Measurements from ENCODE around the gene IL4R. TPM values are rescaled to one million over a fixed set of nuclear protein-coding genes. Genes with fewer than 3 reads are reported as not detected.

IL4R gene
- polyA plus RNA-seq, 1 donor from 2014 or later, result 69.6 TPM

- no peaks in the 10 kb centered on the region for H3K27me3 Mint-ChIP-seq
- peaks cover 4 to 9% (median 4%) of the 10 kb centered on the region in 3 donors for H3K4me1 Mint-ChIP-seq
- H3K36me3 Mint-ChIP-seq, result peaks cover 19% of the 10 kb centered on the region
- H3K4me3 Mint-ChIP-seq, result no peak overlapping the region
- H3K27ac Mint-ChIP-seq, result no peak overlapping the region
- no peaks in the 10 kb centered on the region for H3K9me3 Mint-ChIP-seq
Measured at GRCh38 chr16:27339180-27339579, 25.4 kb downstream of the IL4R start.

GRCh38 chr16:27340654-27341053 lies 26.9 kb downstream of the IL4R start:
- Mint-ChIP-seq H3K4me1 (peaks cover 4 to 8% (median 4%) of the 10 kb centered on the region in 3 donors), H3K27ac (peak overlapping the region in 1 of 3 donors; percentile 26), H3K36me3 (peaks cover 16% of the 10 kb centered on the region), H3K27me3 (no peaks in the 10 kb centered on the region), H3K4me3 (no peak overlapping the region), H3K9me3 (no peaks in the 10 kb centered on the region)

DNA sequence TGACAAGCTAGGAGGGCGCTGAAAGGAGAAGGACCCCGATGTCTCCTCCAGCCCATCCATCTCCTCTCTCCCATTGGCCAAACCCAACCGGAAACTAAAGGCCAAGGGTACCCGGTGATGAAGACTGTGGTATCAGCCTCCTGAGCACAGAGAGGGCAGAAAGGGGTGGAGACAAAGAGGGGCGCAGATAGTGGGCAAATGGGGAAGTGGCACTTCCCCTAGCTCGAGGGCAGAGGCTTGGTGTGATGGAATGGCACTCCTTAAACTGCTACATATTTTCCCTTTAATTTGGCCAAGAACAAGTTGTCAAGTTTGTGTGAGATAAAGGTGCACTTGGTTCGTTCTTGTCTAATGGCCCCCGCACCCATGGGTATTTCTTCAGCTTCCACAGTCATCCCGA lies 27.8 kb downstream of the IL4R start:
- Mint-ChIP-seq H3K36me3 (peaks cover 14% of the 10 kb centered on the region), H3K4me3 (no peak overlapping the region), H3K27ac (no peak overlapping the region), H3K4me1 (peaks cover 7 to 10% (median 9%) of the 10 kb centered on the region in 3 donors), H3K27me3 (no peaks in the 10 kb centered on the region), H3K9me3 (no peaks in the 10 kb centered on the region)

DNA sequence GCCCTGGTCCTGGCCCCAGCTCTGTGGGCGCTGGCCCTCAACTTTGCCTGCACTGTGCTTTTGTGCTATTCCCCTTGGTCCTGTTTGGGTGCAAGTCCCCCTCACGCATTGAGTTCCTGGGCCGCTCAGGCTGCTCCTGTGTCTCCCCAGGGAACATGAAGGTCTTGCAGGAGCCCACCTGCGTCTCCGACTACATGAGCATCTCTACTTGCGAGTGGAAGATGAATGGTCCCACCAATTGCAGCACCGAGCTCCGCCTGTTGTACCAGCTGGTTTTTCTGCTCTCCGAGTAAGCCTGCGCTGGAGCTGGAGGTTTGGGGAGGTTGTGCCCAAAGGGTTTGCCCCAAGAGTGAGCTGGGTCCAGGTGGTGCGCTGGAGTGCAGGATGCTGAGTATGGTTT lies 28.2 kb downstream of the IL4R start:
- Mint-ChIP-seq H3K4me1 (peaks cover 11 to 14% (median 13%) of the 10 kb centered on the region in 3 donors), H3K36me3 (peaks cover 14% of the 10 kb centered on the region), H3K27ac (no peak overlapping the region), H3K4me3 (no peak overlapping the region), H3K27me3 (no peaks in the 10 kb centered on the region), H3K9me3 (no peaks in the 10 kb centered on the region)

- no peak overlapping the region for H3K4me3 Mint-ChIP-seq
- H3K9me3 Mint-ChIP-seq, result peaks cover 0 to 3% (median 0%) of the 10 kb centered on the region in 3 donors
- no peak overlapping the region for H3K27ac Mint-ChIP-seq
- H3K36me3 Mint-ChIP-seq, result peaks cover 20% of the 10 kb centered on the region
- no peaks in the 10 kb centered on the region for H3K27me3 Mint-ChIP-seq
- H3K4me1 Mint-ChIP-seq, result peaks cover 12 to 14% (median 14%) of the 10 kb centered on the region in 3 donors
Measured at GRCh38 chr16:27344721-27345120, 30.9 kb downstream of the IL4R start.

DNA sequence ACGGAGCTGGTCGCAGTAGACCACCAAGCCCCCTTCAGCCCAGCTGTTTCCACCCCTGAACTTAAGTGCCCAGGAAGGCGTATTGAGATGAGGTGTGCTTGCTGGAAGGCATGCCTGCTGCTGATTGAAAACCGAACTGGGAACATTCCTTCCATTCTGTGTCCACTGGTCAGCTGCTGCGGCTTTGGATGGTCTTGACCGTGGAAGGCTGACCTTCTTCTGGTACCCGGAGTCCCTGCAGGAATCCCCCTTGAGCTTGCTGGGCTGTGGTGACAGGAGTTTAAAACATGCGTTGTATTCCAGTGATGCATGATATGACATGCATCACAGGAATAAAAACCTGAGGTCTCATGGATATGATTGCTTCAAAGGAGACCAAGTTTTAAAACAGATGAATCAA lies 31.4 kb downstream of the IL4R start:
- Mint-ChIP-seq H3K27ac (no peak overlapping the region), H3K4me3 (no peak overlapping the region), H3K27me3 (no peaks in the 10 kb centered on the region), H3K36me3 (peaks cover 21% of the 10 kb centered on the region), H3K4me1 (peaks cover 12 to 14% (median 14%) of the 10 kb centered on the region in 3 donors), H3K9me3 (peaks cover 0 to 3% (median 0%) of the 10 kb centered on the region in 3 donors)

DNA sequence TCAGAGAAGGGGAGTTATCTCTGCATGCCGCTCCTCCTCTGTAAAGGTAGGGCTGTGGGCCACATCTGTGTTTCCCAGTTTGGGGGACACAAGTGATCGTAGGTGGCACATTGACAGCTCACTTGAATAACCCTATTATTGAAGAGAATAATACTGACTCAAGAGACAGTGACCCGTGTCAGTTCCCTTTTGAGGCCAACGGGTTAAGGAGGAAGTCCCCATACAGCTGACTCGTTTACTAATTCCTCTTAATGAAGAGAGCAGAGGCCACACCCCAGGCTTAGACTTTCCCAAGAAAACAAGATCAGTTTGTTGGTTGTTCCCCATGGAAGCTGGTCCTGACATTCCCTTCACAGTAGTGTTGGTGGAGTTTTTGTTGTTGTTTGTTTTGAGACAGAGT lies 33.0 kb downstream of the IL4R start:
- Mint-ChIP-seq H3K9me3 (peaks cover 0 to 3% (median 0%) of the 10 kb centered on the region in 3 donors), H3K36me3 (peaks cover 21% of the 10 kb centered on the region), H3K27me3 (no peaks in the 10 kb centered on the region), H3K4me3 (peak overlapping the region in 1 of 4 donors; percentile 74), H3K4me1 (peaks cover 8 to 11% (median 10%) of the 10 kb centered on the region in 3 donors), H3K27ac (peak overlapping the region in 2 of 3 donors; percentile 10 to 81)

GRCh38 chr16:27347930-27348685 lies 34.3 kb downstream of the IL4R start:
- H3K4me3 Mint-ChIP-seq, result no peak overlapping the region
- peaks cover 0 to 3% (median 0%) of the 10 kb centered on the region in 3 donors for H3K9me3 Mint-ChIP-seq
- H3K27ac Mint-ChIP-seq, result peak overlapping the region in 2 of 3 donors; percentile 46 to 62
- peaks cover 16% of the 10 kb centered on the region for H3K36me3 Mint-ChIP-seq
- peaks cover 7 to 11% (median 8%) of the 10 kb centered on the region in 3 donors for H3K4me1 Mint-ChIP-seq
- H3K27me3 Mint-ChIP-seq, result no peaks in the 10 kb centered on the region

GRCh38 chr16:27349276-27349675 lies 35.5 kb downstream of the IL4R start:
- peaks cover 20% of the 10 kb centered on the region for H3K36me3 Mint-ChIP-seq
- H3K27ac Mint-ChIP-seq, result peak overlapping the region in 1 of 3 donors; percentile 27
- peaks cover 0 to 3% (median 0%) of the 10 kb centered on the region in 3 donors for H3K9me3 Mint-ChIP-seq
- H3K4me1 Mint-ChIP-seq, result peaks cover 7 to 11% (median 8%) of the 10 kb centered on the region in 3 donors
- H3K4me3 Mint-ChIP-seq, result no peak overlapping the region
- no peaks in the 10 kb centered on the region for H3K27me3 Mint-ChIP-seq

DNA sequence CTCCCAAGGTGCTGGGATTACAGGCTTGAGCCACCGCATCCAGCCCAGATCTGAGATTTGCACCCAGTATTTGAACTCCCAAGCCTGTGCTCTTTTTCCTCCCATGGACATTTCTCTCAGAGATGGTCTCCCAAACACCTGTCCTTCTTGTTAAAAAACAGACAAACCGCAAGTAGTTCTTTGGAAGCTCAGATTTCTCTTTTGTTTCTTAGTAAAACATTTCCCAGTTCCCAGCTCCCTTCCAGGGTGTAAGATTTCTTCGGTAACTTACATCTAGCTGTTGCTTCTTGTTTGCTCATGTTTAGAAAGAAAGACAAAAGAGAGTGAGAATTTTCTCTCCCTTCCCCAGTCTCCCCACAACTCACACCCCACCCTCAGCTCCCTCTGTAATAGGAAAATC lies 36.2 kb downstream of the IL4R start:
- Mint-ChIP-seq H3K27me3 (no peaks in the 10 kb centered on the region), H3K27ac (peak overlapping the region in 1 of 3 donors; percentile 46), H3K36me3 (peaks cover 24% of the 10 kb centered on the region), H3K9me3 (peaks cover 0 to 3% (median 0%) of the 10 kb centered on the region in 3 donors), H3K4me3 (no peak overlapping the region), H3K4me1 (peaks cover 7 to 11% (median 8%) of the 10 kb centered on the region in 3 donors)

GRCh38 chr16:27351989-27352388 lies 38.2 kb downstream of the IL4R start:
- no peaks in the 10 kb centered on the region for H3K27me3 Mint-ChIP-seq
- peaks cover 0 to 3% (median 0%) of the 10 kb centered on the region in 3 donors for H3K9me3 Mint-ChIP-seq
- H3K4me1 Mint-ChIP-seq, result peaks cover under 1 to 1% (median under 1%) of the 10 kb centered on the region in 3 donors
- peaks cover 27% of the 10 kb centered on the region for H3K36me3 Mint-ChIP-seq
- H3K4me3 Mint-ChIP-seq, result no peak overlapping the region
- H3K27ac Mint-ChIP-seq, result no peak overlapping the region

GRCh38 chr16:27353853-27354252 lies 40.1 kb downstream of the IL4R start:
- no peaks in the 10 kb centered on the region for H3K27me3 Mint-ChIP-seq
- no peaks in the 10 kb centered on the region for H3K4me1 Mint-ChIP-seq
- peaks cover 0 to 3% (median 0%) of the 10 kb centered on the region in 3 donors for H3K9me3 Mint-ChIP-seq
- no peak overlapping the region for H3K27ac Mint-ChIP-seq
- peaks cover 25% of the 10 kb centered on the region for H3K36me3 Mint-ChIP-seq
- no peak overlapping the region for H3K4me3 Mint-ChIP-seq

DNA sequence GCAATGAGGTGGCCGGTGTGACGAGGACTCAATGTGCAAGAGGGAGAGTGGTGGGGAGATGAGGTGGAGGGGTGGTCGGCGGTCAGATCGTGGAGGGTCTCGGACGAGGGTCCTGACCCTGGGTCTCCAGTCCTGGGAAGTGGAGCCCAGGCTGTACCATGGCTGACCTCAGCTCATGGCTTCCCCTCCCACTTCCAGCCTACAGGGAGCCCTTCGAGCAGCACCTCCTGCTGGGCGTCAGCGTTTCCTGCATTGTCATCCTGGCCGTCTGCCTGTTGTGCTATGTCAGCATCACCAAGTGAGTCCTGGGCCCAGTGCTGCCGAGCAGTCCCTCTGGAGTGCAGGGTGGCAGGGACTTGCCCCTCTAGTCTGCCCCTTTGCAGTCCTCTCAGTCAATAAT lies 41.8 kb downstream of the IL4R start:
- H3K27me3 Mint-ChIP-seq, result no peaks in the 10 kb centered on the region
- H3K4me1 Mint-ChIP-seq, result no peaks in the 10 kb centered on the region
- peaks cover 22% of the 10 kb centered on the region for H3K36me3 Mint-ChIP-seq
- no peak overlapping the region for H3K4me3 Mint-ChIP-seq
- peak overlapping the region in 1 of 3 donors; percentile 24 for H3K27ac Mint-ChIP-seq
- no peaks in the 10 kb centered on the region for H3K9me3 Mint-ChIP-seq

- Mint-ChIP-seq H3K9me3 (no peaks in the 10 kb centered on the region), H3K27me3 (no peaks in the 10 kb centered on the region), H3K27ac (no peak overlapping the region), H3K4me3 (no peak overlapping the region), H3K36me3 (peaks cover 19% of the 10 kb centered on the region), H3K4me1 (no peaks in the 10 kb centered on the region)
Measured at GRCh38 chr16:27356794-27357193, 43.0 kb downstream of the IL4R start.

GRCh38 chr16:27359051-27359450 lies 45.3 kb downstream of the IL4R start:
- Mint-ChIP-seq H3K9me3 (no peaks in the 10 kb centered on the region), H3K27ac (no peak overlapping the region), H3K4me1 (no peaks in the 10 kb centered on the region), H3K27me3 (no peaks in the 10 kb centered on the region), H3K4me3 (no peak overlapping the region), H3K36me3 (peaks cover 20% of the 10 kb centered on the region)

DNA sequence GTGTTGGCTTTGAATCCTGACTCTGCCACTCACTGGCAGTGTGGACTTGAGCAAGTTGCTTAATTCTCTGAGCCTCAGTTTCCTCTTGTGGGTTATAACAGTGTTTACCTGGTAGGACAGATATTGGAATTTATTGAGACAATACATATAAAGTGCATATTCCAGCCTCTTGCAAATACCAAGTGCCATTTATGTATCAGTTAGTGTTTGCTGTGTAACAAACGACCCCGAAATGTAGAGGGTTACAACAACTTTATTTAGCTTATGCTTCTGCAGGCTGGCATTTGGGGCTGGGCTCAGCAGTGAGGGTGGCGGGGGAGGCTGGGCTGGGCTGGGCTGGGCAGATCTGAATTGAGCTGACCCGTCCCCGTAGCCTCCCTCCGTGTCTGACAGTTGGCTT lies 45.8 kb downstream of the IL4R start:
- H3K36me3 Mint-ChIP-seq, result peaks cover 14% of the 10 kb centered on the region
- H3K27ac Mint-ChIP-seq, result no peak overlapping the region
- no peaks in the 10 kb centered on the region for H3K27me3 Mint-ChIP-seq
- no peak overlapping the region for H3K4me3 Mint-ChIP-seq
- peaks cover 0 to 2% (median 0%) of the 10 kb centered on the region in 3 donors for H3K4me1 Mint-ChIP-seq
- H3K9me3 Mint-ChIP-seq, result no peaks in the 10 kb centered on the region

Data from IgD-negative memory B cell (primary cell).